Stimulated activated CD8-positive, alpha-beta memory T cell treated with anti-CD3 and anti-CD28 coated beads, Interleukin-7, amount 100 ng/mL, for 24 hours (primary cell): Measurements from ENCODE around the gene PTPRN2.

ENCODE experiments used
- DNase-seq: peaks from one replicate; pipeline ENCODE4 v3.0.0-alpha.2; 2020; ENCODE audit warnings: low read depth

Gene PTPRN2

DNA sequence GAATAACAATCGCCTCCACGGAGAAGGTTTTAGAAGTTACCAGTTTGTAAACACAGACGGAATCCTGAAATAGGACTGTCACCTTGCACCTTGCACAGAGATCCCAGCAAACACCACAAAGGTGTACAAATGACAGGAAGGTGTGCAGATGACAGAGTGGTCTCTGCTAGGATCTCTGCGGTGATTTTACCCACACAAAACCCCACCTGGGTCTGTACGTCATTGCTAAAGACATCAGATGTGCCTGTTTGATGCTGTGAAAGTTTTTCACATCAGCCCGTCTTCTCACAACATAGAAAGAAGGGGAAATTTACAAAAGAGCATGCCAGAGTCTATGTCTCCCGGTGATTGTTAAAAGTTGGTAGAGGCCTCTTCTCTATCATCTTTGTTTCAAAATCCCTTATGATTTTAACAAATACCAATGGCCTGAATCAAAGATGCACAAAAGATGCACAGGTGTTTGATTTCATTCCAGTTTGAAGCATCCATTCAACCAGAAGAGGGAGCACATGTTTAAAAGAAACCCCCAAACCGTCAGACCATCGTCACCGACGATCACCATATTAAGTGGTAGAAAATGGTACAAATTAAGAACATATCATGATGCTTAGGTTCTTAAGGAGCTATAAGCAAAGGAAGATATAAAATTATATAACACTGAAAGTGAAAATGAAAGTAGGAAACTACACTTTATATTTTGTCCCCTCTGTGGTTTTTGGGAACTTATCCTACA is 576.5 kb downstream of the PTPRN2 start:
- DNase-seq: no peak

- DNase-seq: no peak
These were observed 577.7 kb downstream of the PTPRN2 start for GRCh38 chr7:158009886-158010285.

GRCh38 chr7:158008267-158008666 is 579.4 kb downstream of the PTPRN2 start:
- DNase-seq: no peak

GRCh38 chr7:158007697-158008257 is 579.8 kb downstream of the PTPRN2 start:
- DNase-seq: no peak

DNA sequence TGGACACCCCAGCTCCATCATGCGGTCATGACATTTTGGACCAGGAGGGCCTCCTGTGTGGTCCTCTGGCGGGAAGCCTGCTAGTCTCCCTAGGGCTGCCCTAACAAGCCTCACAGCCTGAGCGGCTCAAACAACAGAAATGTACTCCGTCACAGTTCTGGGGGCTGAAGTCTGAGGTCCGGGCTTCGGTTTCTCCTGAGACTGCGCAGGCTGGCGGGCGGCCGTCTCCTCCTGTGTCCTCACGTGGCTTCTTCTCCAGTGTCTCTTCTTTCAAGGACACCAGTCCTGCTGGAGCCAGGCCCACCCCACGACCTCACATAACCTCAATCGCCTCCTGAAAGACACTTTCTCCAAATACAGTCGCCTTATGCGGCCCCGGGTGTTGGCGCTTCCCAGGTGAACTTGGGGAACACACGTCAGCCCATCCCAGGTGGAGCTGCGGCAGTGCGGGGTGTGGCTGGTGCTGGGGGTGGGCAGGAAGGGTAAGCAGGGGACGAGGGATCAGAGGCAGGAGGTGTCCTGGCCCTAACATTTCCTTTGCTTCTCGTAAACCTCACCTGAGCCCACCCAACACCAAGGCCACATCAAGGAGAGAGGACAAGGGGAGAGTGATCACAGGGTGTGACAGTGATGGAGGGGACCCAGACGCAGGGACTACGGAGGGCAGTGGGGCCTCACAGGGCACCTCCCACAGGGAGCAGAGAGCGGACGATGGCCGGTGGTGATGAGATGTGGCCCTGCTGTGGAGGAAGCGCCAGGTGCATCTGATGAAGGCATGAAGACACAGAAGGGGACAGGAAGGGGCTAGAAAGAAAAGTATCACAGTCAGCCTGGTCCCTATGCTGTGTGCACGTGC is 580.6 kb downstream of the PTPRN2 start:
- DNase-seq: no peak

DNA sequence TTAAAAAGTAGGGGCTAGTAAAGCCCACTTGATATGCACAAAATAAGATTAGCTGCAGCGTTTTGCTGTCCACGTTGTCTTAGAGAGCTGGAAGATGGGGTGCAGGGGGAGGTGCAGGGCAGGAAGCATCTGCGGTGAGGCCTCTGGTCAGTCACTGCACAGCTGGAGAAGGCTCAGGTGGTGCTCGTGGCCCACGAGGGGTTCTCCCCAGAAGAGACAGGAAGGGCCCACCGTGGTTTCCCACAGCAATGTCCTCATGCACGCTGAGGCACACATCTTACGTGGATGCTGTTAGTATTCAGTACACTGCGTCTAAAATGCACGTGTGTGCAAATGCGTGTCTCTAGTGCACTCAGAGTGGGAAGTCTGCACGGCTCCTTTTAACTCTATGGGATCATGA is 582.1 kb downstream of the PTPRN2 start:
- no peak for DNase-seq

- no peak for DNase-seq
These were observed 583.5 kb downstream of the PTPRN2 start for GRCh38 chr7:158004123-158004490.

DNA sequence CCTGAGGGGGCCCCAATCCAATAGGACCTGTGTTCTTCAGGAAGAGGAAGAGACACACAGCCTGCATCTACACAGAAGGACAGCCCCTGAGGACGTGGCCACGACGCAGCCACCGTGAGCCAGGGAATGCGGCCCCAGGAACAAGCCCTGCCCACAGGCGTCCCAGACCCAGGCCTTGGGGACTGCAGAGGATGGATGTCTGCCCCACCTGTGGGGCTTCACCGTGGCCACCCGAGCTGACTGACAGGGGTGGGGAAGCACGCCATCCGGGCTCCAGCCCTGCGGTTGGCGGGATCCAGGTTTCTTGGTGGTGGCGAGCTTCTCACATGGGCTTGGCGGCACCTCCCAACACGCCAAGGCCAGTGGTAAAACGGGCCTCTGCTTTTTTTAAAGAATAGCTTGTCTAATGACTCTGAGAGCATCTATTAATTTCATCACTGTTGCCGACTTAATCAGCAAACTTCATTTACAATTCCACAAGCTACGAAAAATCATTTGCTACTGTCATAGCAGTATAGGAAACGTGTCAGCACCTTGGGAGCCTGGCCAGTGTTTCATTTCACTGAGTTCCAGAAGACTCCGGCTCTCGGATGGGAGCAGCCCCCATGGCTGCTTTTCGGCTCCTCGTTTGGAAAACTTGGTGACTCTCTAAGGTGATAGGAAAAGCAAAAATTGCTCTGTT is 584.0 kb downstream of the PTPRN2 start:
- no peak for DNase-seq

- no peak for DNase-seq
These were observed 585.0 kb downstream of the PTPRN2 start for GRCh38 chr7:158002486-158003080.

DNA sequence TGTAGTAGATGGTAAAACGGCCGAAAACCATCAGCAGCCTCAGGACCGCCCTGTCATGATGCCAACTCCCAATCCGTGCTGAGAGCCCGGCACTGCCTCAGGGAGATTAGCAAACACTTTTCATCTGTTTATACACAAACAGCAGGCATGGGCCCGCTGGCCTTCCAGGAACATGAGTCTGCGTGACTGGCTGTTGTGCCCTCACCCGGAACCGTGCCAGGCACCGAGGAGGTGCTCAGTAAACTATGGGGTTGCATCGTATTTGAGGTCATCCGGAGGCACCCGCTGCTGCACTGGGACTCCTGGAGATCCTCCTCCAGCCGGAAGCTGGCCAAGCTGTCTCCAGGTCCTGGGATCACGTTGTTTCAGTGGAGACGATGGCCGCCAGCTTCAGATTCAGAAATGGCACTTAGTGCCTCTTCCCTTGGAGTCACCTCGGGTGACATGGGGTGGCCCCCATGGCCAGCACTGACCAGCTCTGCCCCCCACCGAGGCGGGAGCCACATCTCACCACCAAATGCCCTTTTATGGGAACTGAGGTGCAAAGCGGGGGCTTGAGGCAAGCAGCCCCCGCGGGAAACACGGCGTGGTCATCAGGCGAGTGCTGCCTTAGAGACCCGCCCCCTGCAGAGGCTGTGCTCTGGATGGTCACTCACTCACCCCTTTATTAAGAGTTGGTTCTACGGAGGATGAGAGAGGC is 585.9 kb downstream of the PTPRN2 start:
- no peak for DNase-seq

DNA sequence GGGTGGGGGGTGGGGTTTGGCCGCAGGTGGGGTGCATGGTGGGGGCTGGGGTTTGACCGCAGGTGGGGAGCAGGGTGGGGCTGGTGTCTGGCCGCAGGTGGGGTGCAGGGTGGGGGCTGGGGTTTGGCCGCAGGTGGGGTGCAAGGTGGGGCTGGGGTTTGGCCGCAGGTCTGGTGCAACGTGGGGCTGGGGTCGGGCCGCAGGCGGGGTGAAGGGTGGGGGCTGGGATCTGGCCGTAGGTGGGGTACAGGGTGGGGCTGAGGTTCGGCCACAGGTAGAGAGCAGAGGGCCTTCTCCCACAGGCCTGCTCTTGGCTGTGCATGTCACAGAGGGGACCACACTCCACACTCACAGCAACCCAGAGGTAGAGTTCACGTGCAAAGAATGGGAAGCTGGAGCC is 586.6 kb downstream of the PTPRN2 start:
- DNase-seq: no peak

- DNase-seq: no peak
These were observed 587.5 kb downstream of the PTPRN2 start for GRCh38 chr7:158000160-158000559.

GRCh38 chr7:157998884-157999552 is 588.6 kb downstream of the PTPRN2 start:
- DNase-seq: no peak

DNA sequence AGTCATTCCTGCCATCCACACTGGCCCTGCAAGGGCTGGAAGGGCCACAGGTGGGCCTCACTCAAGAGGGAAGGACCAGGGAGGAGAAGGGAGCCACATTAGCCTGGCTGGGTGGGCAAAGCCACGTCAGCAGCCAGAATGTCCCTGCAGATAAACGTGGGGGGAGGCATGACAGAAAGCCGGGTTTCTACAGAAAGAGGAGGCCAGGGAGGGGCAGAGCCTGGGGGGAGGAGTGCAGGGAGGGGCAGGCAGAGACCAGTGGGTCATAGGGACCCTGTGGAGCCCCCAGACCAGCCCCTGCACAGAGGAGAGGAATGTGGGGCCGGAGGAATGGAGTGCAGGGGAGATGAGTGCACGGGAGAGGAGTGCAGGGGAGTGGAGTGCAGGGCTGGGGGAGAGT is 590.2 kb downstream of the PTPRN2 start:
- no peak for DNase-seq

GRCh38 chr7:157997080-157997440 is 590.6 kb downstream of the PTPRN2 start:
- DNase-seq: no peak

GRCh38 chr7:157996359-157997079 is 591.1 kb downstream of the PTPRN2 start:
- no peak for DNase-seq

DNA sequence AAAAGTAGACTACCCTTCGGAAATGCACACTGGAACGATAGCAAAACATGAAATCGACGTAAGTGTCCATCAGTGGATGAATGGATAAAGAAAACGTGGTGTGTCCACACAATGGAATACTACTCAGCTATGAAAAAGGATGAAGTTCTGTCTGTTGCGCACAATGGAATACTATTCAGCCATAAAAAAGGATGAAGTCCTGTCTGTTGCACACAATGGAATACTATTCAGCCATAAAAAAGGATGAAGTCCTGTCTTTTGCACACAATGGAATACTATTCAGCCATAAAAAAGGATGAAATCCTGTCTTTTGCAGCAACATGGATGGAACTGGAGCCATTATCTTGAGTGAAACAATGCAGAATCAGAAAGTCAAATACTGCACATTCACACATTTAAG is 591.8 kb downstream of the PTPRN2 start:
- DNase-seq: no peak

- DNase-seq: no peak
These were observed 593.3 kb downstream of the PTPRN2 start for GRCh38 chr7:157994319-157994718.

GRCh38 chr7:157993406-157994105 is 594.1 kb downstream of the PTPRN2 start:
- DNase-seq: no peak
